ENCODE results near the gene MAP7D1. TPM values are rescaled to one million over a fixed set of nuclear protein-coding genes. Genes with fewer than 3 reads are reported as not detected.

Gene MAP7D1
- total and polyA plus RNA-seq, 2 of the 13 experiments (the other 11 are each of a cell fraction or from before 2014, with no cell fraction given), result 5.6 to 7.2 TPM

DNA sequence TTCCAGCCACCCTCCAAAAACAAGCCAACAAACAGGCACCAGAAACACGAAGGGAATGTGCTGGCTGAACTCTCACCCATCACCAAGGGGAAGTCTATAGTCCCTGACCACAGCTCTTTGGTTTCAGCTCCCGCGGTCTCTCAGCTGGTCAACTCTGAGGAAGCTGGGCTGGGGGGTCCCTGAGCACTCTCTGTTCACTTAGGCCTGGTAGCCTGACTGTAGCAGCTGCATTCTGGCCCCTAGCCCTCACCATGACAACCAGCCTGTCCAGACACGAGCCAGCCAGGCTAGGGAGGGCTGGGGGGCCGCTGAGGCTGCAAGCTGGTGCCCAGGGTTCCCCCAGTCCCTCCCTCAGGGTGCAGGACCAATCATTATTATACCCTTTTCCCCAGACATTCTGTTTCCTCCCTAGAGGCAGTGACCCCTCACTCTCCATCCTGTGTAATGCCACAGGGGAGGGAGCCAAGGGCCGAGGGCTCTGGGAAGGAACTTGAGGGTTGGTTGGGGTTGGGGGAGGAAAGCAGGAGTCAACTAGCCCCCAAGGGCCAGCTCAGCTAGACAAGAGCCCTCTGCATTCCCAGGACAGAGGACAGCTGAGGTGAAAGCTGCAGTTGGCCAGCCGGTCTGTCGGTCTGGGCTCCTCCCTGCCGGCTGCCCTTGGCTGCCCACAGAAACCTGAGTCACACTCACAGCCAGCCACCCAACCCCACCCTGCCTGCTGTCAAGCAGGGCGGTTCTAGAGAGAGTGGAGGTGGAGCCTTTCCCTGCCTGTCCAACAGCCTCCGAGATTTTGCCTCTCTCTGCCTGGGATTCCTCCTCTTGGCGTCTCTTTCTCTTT is 5.4 kb upstream of the MAP7D1 start (continued):
- TF ChIP-seq UBTF (CRISPR knock-in tag; IDR thresholded peaks at IDR 0.05), result peak; percentile 61; the same call in 1 of the 2 replicates
- TF ChIP-seq ZNF792 (CRISPR knock-in tag; IDR thresholded peaks at IDR 0.05), result peak; percentile 41; the same call in 1 of the 2 replicates
- TF ChIP-seq HIVEP1 (CRISPR knock-in tag; IDR thresholded peaks at IDR 0.05), result 0 out of 2 replicates have a peak, but pooled peaks have one; percentile 41
- TF ChIP-seq SOX6 (IDR thresholded peaks at IDR 0.05), result no peak
- TF ChIP-seq SOX6 (CRISPR knock-in tag; IDR thresholded peaks at IDR 0.05), result peak; percentile 20; the same call in 1 of the 2 replicates
- peak; percentile 56; the same call in 1 of the 3 replicates for TF ChIP-seq MXI1 (IDR thresholded peaks at IDR 0.05; ENCODE audit: borderline replicate concordance, low read depth, low read length)
- TF ChIP-seq STAG1 (CRISPR knock-in tag; IDR thresholded peaks at IDR 0.05), result 0 out of 2 replicates have a peak, but pooled peaks have one; percentile 20
- TF ChIP-seq ZNF143 (CRISPR knock-in tag; IDR thresholded peaks at IDR 0.05), result no peak
- TF ChIP-seq, protein P1, sequence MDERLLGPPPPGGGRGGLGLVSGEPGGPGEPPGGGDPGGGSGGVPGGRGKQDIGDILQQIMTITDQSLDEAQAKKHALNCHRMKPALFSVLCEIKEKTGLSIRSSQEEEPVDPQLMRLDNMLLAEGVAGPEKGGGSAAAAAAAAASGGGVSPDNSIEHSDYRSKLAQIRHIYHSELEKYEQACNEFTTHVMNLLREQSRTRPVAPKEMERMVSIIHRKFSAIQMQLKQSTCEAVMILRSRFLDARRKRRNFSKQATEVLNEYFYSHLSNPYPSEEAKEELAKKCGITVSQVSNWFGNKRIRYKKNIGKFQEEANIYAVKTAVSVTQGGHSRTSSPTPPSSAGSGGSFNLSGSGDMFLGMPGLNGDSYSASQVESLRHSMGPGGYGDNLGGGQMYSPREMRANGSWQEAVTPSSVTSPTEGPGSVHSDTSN (CRISPR knock-in tag; IDR thresholded peaks at IDR 0.05), result peak; percentile 69
- TF ChIP-seq ZNF331 (CRISPR knock-in tag; IDR thresholded peaks at IDR 0.05), result peak; percentile 58; the same call in 1 of the 2 replicates
- no peak for TF ChIP-seq ETV6 (CRISPR knock-in tag; conservative IDR thresholded peaks at IDR 0.05)
- 0 out of 2 replicates have a peak, but pooled peaks have one; percentile 33 for TF ChIP-seq CBX5 (CRISPR knock-in tag; IDR thresholded peaks at IDR 0.05; ENCODE audit: borderline replicate concordance)
- TF ChIP-seq TFAP4 (IDR thresholded peaks at IDR 0.05; ENCODE audit: borderline replicate concordance, low read depth), result peak; percentile 61; the same call in 1 of the 2 replicates
- peak; percentile 93 for TF ChIP-seq SAP130 (CRISPR knock-in tag; IDR thresholded peaks at IDR 0.05; ENCODE audit: low read depth)
- TF ChIP-seq SIX4 (CRISPR knock-in tag; IDR thresholded peaks at IDR 0.05), result peak; percentile 79; the same call in 1 of the 2 replicates
- TF ChIP-seq THRA (CRISPR knock-in tag; IDR thresholded peaks at IDR 0.05; ENCODE audit: borderline replicate concordance), result peak; percentile 77
- TF ChIP-seq TARDBP (CRISPR knock-in tag; IDR thresholded peaks at IDR 0.05), result 0 out of 2 replicates have a peak, but pooled peaks have one; percentile 34
- peak; percentile 39; the same call in 1 of the 2 replicates for TF ChIP-seq MIER3 (CRISPR knock-in tag; IDR thresholded peaks at IDR 0.05; ENCODE audit: borderline replicate concordance)
- peak; percentile 59; the same call in 1 of the 2 replicates for TF ChIP-seq RXRA (CRISPR knock-in tag; IDR thresholded peaks at IDR 0.05)
- no peak for TF ChIP-seq GTF3A (CRISPR knock-in tag; conservative IDR thresholded peaks at IDR 0.05)
- peak; percentile 49; the same call in 1 of the 2 replicates for TF ChIP-seq NFYC (CRISPR knock-in tag; IDR thresholded peaks at IDR 0.05)
- TF ChIP-seq ZSCAN22 (CRISPR knock-in tag; IDR thresholded peaks at IDR 0.05), result no peak
- TF ChIP-seq, protein P2, sequence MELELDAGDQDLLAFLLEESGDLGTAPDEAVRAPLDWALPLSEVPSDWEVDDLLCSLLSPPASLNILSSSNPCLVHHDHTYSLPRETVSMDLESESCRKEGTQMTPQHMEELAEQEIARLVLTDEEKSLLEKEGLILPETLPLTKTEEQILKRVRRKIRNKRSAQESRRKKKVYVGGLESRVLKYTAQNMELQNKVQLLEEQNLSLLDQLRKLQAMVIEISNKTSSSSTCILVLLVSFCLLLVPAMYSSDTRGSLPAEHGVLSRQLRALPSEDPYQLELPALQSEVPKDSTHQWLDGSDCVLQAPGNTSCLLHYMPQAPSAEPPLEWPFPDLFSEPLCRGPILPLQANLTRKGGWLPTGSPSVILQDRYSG (CRISPR knock-in tag; IDR thresholded peaks at IDR 0.05), result no peak
- no peak for TF ChIP-seq PCBP1 (IDR thresholded peaks at IDR 0.05; ENCODE audit: borderline replicate concordance, low read depth, low read length)
